ENCODE measurements around the gene NCOA6. TPM values are rescaled to one million over a fixed set of nuclear protein-coding genes. Genes with fewer than 3 reads are reported as not detected.

Gene NCOA6
- total and polyA plus RNA-seq, 2 donors from 2014 or later, result 28.1 to 30.8 TPM

- H3K27ac ChIP-seq (ENCODE audit: low read depth in 2 of 2, low read length in 2 of 2), result no peak overlapping the region
- intact Hi-C loops (cut with DNase I), result no loop called here
- H3K9ac ChIP-seq (ENCODE audit: low read length in 3 of 3), result no peak overlapping the region
- no peak for FAIRE-seq
- TF ChIP-seq CTCF (IDR thresholded peaks at IDR 0.05; ENCODE audit: borderline replicate concordance, extremely low read depth, insufficient read depth), result no peak
- H3K4me1 ChIP-seq (ENCODE audit: control insufficient read depth in 2 of 3, insufficient read depth in 2 of 3, low read depth in 1 of 3, low read length in 3 of 3), result peaks cover 0 to 8% (median 0%) of the 10 kb centered on the region in 3 donors
- no peaks in the 10 kb centered on the region for H3K36me3 ChIP-seq (ENCODE audit: control insufficient read depth in 2 of 3, insufficient read depth in 3 of 3, low read length in 3 of 3)
- H3K9me3 ChIP-seq (ENCODE audit: control insufficient read depth in 2 of 3, insufficient read depth in 1 of 3, low read length in 3 of 3), result no peaks in the 10 kb centered on the region
- H3K4me3 ChIP-seq (ENCODE audit: low read length in 3 of 3), result no peak overlapping the region
- DNase-seq, result no peak
- no peaks in the 10 kb centered on the region for H3K27me3 ChIP-seq (ENCODE audit: control insufficient read depth, insufficient read depth, low read length)
Measured at GRCh38 chr20:34673412-34673811, 152.0 kb downstream of the NCOA6 start.

- no peak overlapping the region for H3K9ac ChIP-seq (ENCODE audit: low read length in 3 of 3)
- TF ChIP-seq CTCF (IDR thresholded peaks at IDR 0.05; ENCODE audit: borderline replicate concordance, extremely low read depth, insufficient read depth), result no peak
- H3K27me3 ChIP-seq (ENCODE audit: control insufficient read depth, insufficient read depth, low read length), result no peaks in the 10 kb centered on the region
- H3K4me3 ChIP-seq (ENCODE audit: low read length in 3 of 3), result no peak overlapping the region
- H3K36me3 ChIP-seq (ENCODE audit: control insufficient read depth in 2 of 3, insufficient read depth in 3 of 3, low read length in 3 of 3), result no peaks in the 10 kb centered on the region
- FAIRE-seq (no peak), DNase-seq (no peak)
- intact Hi-C loops (cut with DNase I), result no loop called here
- H3K4me1 ChIP-seq (ENCODE audit: control insufficient read depth in 2 of 3, insufficient read depth in 2 of 3, low read depth in 1 of 3, low read length in 3 of 3), result no peaks in the 10 kb centered on the region
- H3K27ac ChIP-seq (ENCODE audit: low read depth in 2 of 2, low read length in 2 of 2), result no peak overlapping the region
- no peaks in the 10 kb centered on the region for H3K9me3 ChIP-seq (ENCODE audit: control insufficient read depth in 2 of 3, insufficient read depth in 1 of 3, low read length in 3 of 3)
Measured at GRCh38 chr20:34669094-34669493, 156.4 kb downstream of the NCOA6 start.

Other genes with a start within 250 kb of the NCOA6 start
- 15.9 TPM for gene PIGU, start 148.6 kb downstream of the NCOA6 start, total RNA-seq
- gene PIGU, start 148.6 kb downstream of the NCOA6 start, polyA plus RNA-seq (ENCODE audit: insufficient read depth, low read depth, low replicate concordance), result 42.0 TPM
- 23.3 TPM for gene TP53INP2, start 121.3 kb downstream of the NCOA6 start, total RNA-seq
- gene TP53INP2, start 121.3 kb downstream of the NCOA6 start, polyA plus RNA-seq (ENCODE audit: insufficient read depth, low read depth, low replicate concordance), result 31.9 TPM
- 27.0 TPM for gene GGT7, start 47.2 kb upstream of the NCOA6 start, total RNA-seq
- gene GGT7, start 47.2 kb upstream of the NCOA6 start, polyA plus RNA-seq (ENCODE audit: insufficient read depth, low read depth, low replicate concordance), result 24.3 TPM
- 53.1 TPM for gene ACSS2, start 51.0 kb upstream of the NCOA6 start, total RNA-seq
- gene ACSS2, start 51.0 kb upstream of the NCOA6 start, polyA plus RNA-seq (ENCODE audit: insufficient read depth, low read depth, low replicate concordance), result 98.9 TPM
- gene GSS, start 130.2 kb upstream of the NCOA6 start, total RNA-seq, result 54.9 TPM
- gene GSS, start 130.2 kb upstream of the NCOA6 start, polyA plus RNA-seq (ENCODE audit: insufficient read depth, low read depth, low replicate concordance), result 71.5 TPM
- gene MYH7B, start 130.2 kb upstream of the NCOA6 start, total RNA-seq, result 0.76 TPM
- gene MYH7B, start 130.2 kb upstream of the NCOA6 start, polyA plus RNA-seq (ENCODE audit: insufficient read depth, low read depth, low replicate concordance), result 3.7 TPM

Measured in kidney (tissue), 14 donors.